Activated naive CD4-positive, alpha-beta T cell treated with anti-CD3 and anti-CD28 coated beads for 36 hours (primary cell): ENCODE measurements around the gene CDCA7. TPM values are rescaled to one million over a fixed set of nuclear protein-coding genes. Genes with fewer than 3 reads are reported as not detected.
"Not testable (repeated sequence)": the region's sequence is repeated elsewhere in the genome, so short reads cannot be mapped to it uniquely, and the experiment has no call there.

Experiments used
- CTCF ChIA-PET: fragments of 350-600 bp; sonication (Branson Sonifier 250); formaldehyde crosslinking; loops from one replicate; lab custom pipeline; 2021; ENCODE audit warnings: antibody characterized with exemption; lab: Charles Lee
- DNase-seq: peaks from one replicate; pipeline ENCODE4 v3.0.0-alpha.2; 2020
- H3K27ac Mint-ChIP-seq: one replicate; pipeline ENCODE4 v1.8.0; 2021; ENCODE audit warnings: mild to moderate bottlenecking, mixed read lengths
- H3K27me3 Mint-ChIP-seq: one replicate; pipeline ENCODE4 v1.8.0; 2021; ENCODE audit warnings: low read depth, mixed read lengths
- H3K36me3 Mint-ChIP-seq: one replicate; pipeline ENCODE4 v1.8.0; 2021; ENCODE audit warnings: low read depth, mixed read lengths
- H3K4me1 Mint-ChIP-seq: one replicate; pipeline ENCODE4 v1.8.0; 2021; ENCODE audit warnings: low read depth, mixed read lengths
- H3K4me3 Mint-ChIP-seq: one replicate; pipeline ENCODE4 v1.8.0; 2021; ENCODE audit warnings: mild to moderate bottlenecking, moderate library complexity, mixed read lengths
- H3K9me3 Mint-ChIP-seq: one replicate; pipeline ENCODE4 v1.8.0; 2021; ENCODE audit warnings: mixed read lengths
- intact Hi-C: fragments of 100-400 bp; cut with micrococcal nuclease; formaldehyde crosslinking; loops from one replicate; pipeline ENCODE4 v1.15.1; 2023
- total RNA-seq, 2 experiments: library from RNA; stranded (reverse); gene quantifications; one replicate each; pipeline ENCODE4 v1.2.3, GENCODE V29; 2021

CDCA7 gene
- total RNA-seq, 2 experiments from 2014 or later = 74.0 to 74.7 TPM

- CTCF ChIA-PET = no interaction called here
- intact Hi-C loops = loop anchor here (10.0 kb wide), 2 partner anchors 347 to 637 kb away; no protein-coding TSS in a partner anchor
- H3K4me3 Mint-ChIP-seq = no peak overlapping the region
- no peak for DNase-seq
- H3K4me1 Mint-ChIP-seq = no peaks in the 10 kb centered on the region
- no peak overlapping the region for H3K27ac Mint-ChIP-seq
- peaks cover 25% of the 10 kb centered on the region for H3K27me3 Mint-ChIP-seq
- H3K36me3 Mint-ChIP-seq = no peaks in the 10 kb centered on the region
- H3K9me3 Mint-ChIP-seq = no peaks in the 10 kb centered on the region
Observed at GRCh38 chr2:173407646-173408045, 53.0 kb downstream of the CDCA7 start.

- H3K4me3 Mint-ChIP-seq = no peak overlapping the region
- CTCF ChIA-PET = no interaction called here
- intact Hi-C loops = no loop called here
Observed at GRCh38 chr2:173410579-173410978, 55.9 kb downstream of the CDCA7 start.

GRCh38 chr2:173412628-173413027 lies 58.0 kb downstream of the CDCA7 start:
- DNase-seq = no peak
- CTCF ChIA-PET = interaction anchor here (0.6 to 1.4 kb wide), 2 partner anchors 10 to 133 kb away, joined by 3 to 6 read pairs; no protein-coding TSS in a partner anchor
- no peak overlapping the region for H3K4me3 Mint-ChIP-seq
- no peaks in the 10 kb centered on the region for H3K36me3 Mint-ChIP-seq
- H3K4me1 Mint-ChIP-seq = no peaks in the 10 kb centered on the region
- peaks cover 11% of the 10 kb centered on the region for H3K27me3 Mint-ChIP-seq
- no peaks in the 10 kb centered on the region for H3K9me3 Mint-ChIP-seq
- H3K27ac Mint-ChIP-seq = no peak overlapping the region
- intact Hi-C loops = no loop called here

More at GRCh38 chr2:173410579-173410978, 55.9 kb downstream of the CDCA7 start:
- Mint-ChIP-seq H3K27ac (no peak overlapping the region), H3K27me3 (peaks cover 13% of the 10 kb centered on the region), H3K4me1 (no peaks in the 10 kb centered on the region), H3K9me3 (no peaks in the 10 kb centered on the region), H3K36me3 (no peaks in the 10 kb centered on the region)
- no peak for DNase-seq

GRCh38 chr2:173414823-173415322 lies 60.2 kb downstream of the CDCA7 start:
- H3K4me3 Mint-ChIP-seq = no peak overlapping the region

GRCh38 chr2:173415431-173416381 lies 61.0 kb downstream of the CDCA7 start:
- Mint-ChIP-seq H3K27me3 (peaks cover 13% of the 10 kb centered on the region), H3K4me1 (no peaks in the 10 kb centered on the region), H3K36me3 (no peaks in the 10 kb centered on the region), H3K27ac (no peak overlapping the region), H3K9me3 (no peaks in the 10 kb centered on the region), H3K4me3 (no peak overlapping the region)
- DNase-seq = no peak
- intact Hi-C loops = no loop called here
- CTCF ChIA-PET = interaction anchor here (1.3 kb wide), 1 partner anchor 10 kb away, joined by 3 read pairs; no protein-coding TSS in a partner anchor

More at GRCh38 chr2:173414823-173415322, 60.2 kb downstream of the CDCA7 start:
- Mint-ChIP-seq H3K27me3 (peaks cover 13% of the 10 kb centered on the region), H3K27ac (no peak overlapping the region), H3K36me3 (no peaks in the 10 kb centered on the region), H3K4me1 (no peaks in the 10 kb centered on the region), H3K9me3 (no peaks in the 10 kb centered on the region)
- CTCF ChIA-PET = no interaction called here
- intact Hi-C loops = no loop called here
- DNase-seq = no peak

- CTCF ChIA-PET = interaction anchor here (1.3 kb wide), 1 partner anchor 9 kb away, joined by 3 read pairs; no protein-coding TSS in a partner anchor
- H3K36me3 Mint-ChIP-seq, DNase-seq, intact Hi-C loops, H3K4me1 Mint-ChIP-seq, H3K27ac Mint-ChIP-seq, H3K9me3 Mint-ChIP-seq, H3K4me3 Mint-ChIP-seq: not testable (repeated sequence)
- peaks cover 21% of the 10 kb centered on the region for H3K27me3 Mint-ChIP-seq
Observed at GRCh38 chr2:173416415-173417152, 61.9 kb downstream of the CDCA7 start.

GRCh38 chr2:173417341-173417740 lies 62.7 kb downstream of the CDCA7 start:
- Mint-ChIP-seq H3K9me3 (no peaks in the 10 kb centered on the region), H3K27ac (no peak overlapping the region), H3K27me3 (peaks cover 25% of the 10 kb centered on the region), H3K4me1 (no peaks in the 10 kb centered on the region), H3K36me3 (no peaks in the 10 kb centered on the region), H3K4me3 (no peak overlapping the region)
- CTCF ChIA-PET = no interaction called here
- intact Hi-C loops = no loop called here
- DNase-seq = no peak

GRCh38 chr2:173417802-173418201 lies 63.1 kb downstream of the CDCA7 start:
- H3K9me3 Mint-ChIP-seq = no peaks in the 10 kb centered on the region
- intact Hi-C loops = no loop called here
- DNase-seq = no peak
- no peak overlapping the region for H3K4me3 Mint-ChIP-seq
- H3K27ac Mint-ChIP-seq = no peak overlapping the region
- H3K4me1 Mint-ChIP-seq = no peaks in the 10 kb centered on the region
- no peaks in the 10 kb centered on the region for H3K36me3 Mint-ChIP-seq
- peaks cover 24% of the 10 kb centered on the region for H3K27me3 Mint-ChIP-seq
- CTCF ChIA-PET = no interaction called here
